Mesothelial cell of epicardium (in vitro differentiated cells): ENCODE measurements around the gene FBN1. TPM values are rescaled to one million over a fixed set of nuclear protein-coding genes. Genes with fewer than 3 reads are reported as not detected.

Experiments
- DNase-seq, 2 experiments: peaks; one replicate each; pipeline ENCODE4 v3.0.0; 2021; ENCODE audit warnings: low spot score in 2 of 2; ENCODE audit not compliant: unreplicated experiment in 2 of 2
- H3K27ac Mint-ChIP-seq: 2 replicates; pipeline ENCODE4 v1.8.0; 2021; ENCODE audit warnings: mixed read lengths
- H3K27me3 Mint-ChIP-seq: 2 replicates; pipeline ENCODE4 v1.8.0; 2021; ENCODE audit warnings: low read depth, mixed read lengths
- H3K36me3 Mint-ChIP-seq: 2 replicates; pipeline ENCODE4 v1.8.0; 2021; ENCODE audit warnings: mixed read lengths
- H3K4me1 Mint-ChIP-seq: 2 replicates; pipeline ENCODE4 v1.8.0; 2021; ENCODE audit warnings: mixed read lengths
- H3K4me3 Mint-ChIP-seq: 2 replicates; pipeline ENCODE4 v1.8.0; 2021; ENCODE audit warnings: mild to moderate bottlenecking, moderate library complexity, mixed read lengths
- H3K9me3 Mint-ChIP-seq: 2 replicates; pipeline ENCODE4 v1.8.0; 2021; ENCODE audit warnings: mixed read lengths
- CTCF ChIP-seq: fragments of 200-600 bp; sonication (generic); IDR thresholded peaks from one replicate; pipeline ENCODE4 v1.5.0; 2021; ENCODE audit warnings: antibody characterized with exemption; ENCODE audit not compliant: unreplicated experiment
- total RNA-seq: library from RNA; stranded (reverse); gene quantifications from 3 replicates; pipeline ENCODE4 v1.2.1, GENCODE V29; 2021

The FBN1 gene
- total RNA-seq, 1 donor from 2014 or later = 67.9 TPM

- no peak for DNase-seq
- Mint-ChIP-seq H3K4me1 (no peaks in the 10 kb centered on the region), H3K9me3 (peaks cover 19% of the 10 kb centered on the region), H3K27ac (no peak overlapping the region), H3K4me3 (no peak overlapping the region), H3K27me3 (no peaks in the 10 kb centered on the region), H3K36me3 (peaks cover 10% of the 10 kb centered on the region)
- TF ChIP-seq CTCF = no peak
Measured at GRCh38 chr15:48572823-48573222, 72.7 kb downstream of the FBN1 start.

GRCh38 chr15:48571510-48571909 lies 74.0 kb downstream of the FBN1 start:
- H3K36me3 Mint-ChIP-seq = peaks cover 10% of the 10 kb centered on the region
- peaks cover under 1% of the 10 kb centered on the region for H3K4me1 Mint-ChIP-seq
- DNase-seq = no peak
- H3K9me3 Mint-ChIP-seq = peaks cover 26% of the 10 kb centered on the region
- no peak overlapping the region for H3K27ac Mint-ChIP-seq
- H3K4me3 Mint-ChIP-seq = no peak overlapping the region
- H3K27me3 Mint-ChIP-seq = no peaks in the 10 kb centered on the region
- no peak for TF ChIP-seq CTCF

GRCh38 chr15:48570822-48571221 lies 74.7 kb downstream of the FBN1 start:
- Mint-ChIP-seq H3K9me3 (peaks cover 22% of the 10 kb centered on the region), H3K4me3 (no peak overlapping the region), H3K36me3 (peaks cover 8% of the 10 kb centered on the region), H3K4me1 (peaks cover 8% of the 10 kb centered on the region), H3K27me3 (no peaks in the 10 kb centered on the region), H3K27ac (no peak overlapping the region)
- TF ChIP-seq CTCF = no peak
- DNase-seq = no peak

- Mint-ChIP-seq H3K4me3 (no peak overlapping the region), H3K4me1 (peaks cover 13% of the 10 kb centered on the region), H3K27ac (no peak overlapping the region), H3K36me3 (peaks cover 8% of the 10 kb centered on the region), H3K9me3 (peaks cover 22% of the 10 kb centered on the region), H3K27me3 (no peaks in the 10 kb centered on the region)
- no peak for DNase-seq
- no peak for TF ChIP-seq CTCF
Measured at GRCh38 chr15:48569591-48570302, 75.8 kb downstream of the FBN1 start.

GRCh38 chr15:48566668-48567067 lies 78.8 kb downstream of the FBN1 start:
- H3K9me3 Mint-ChIP-seq = peaks cover 22% of the 10 kb centered on the region

More at GRCh38 chr15:48566668-48567067, 78.8 kb downstream of the FBN1 start:
- Mint-ChIP-seq H3K4me3 (no peak overlapping the region), H3K36me3 (peaks cover 8% of the 10 kb centered on the region), H3K27ac (no peak overlapping the region), H3K27me3 (no peaks in the 10 kb centered on the region), H3K4me1 (peaks cover 19% of the 10 kb centered on the region)
- no peak for DNase-seq
- no peak for TF ChIP-seq CTCF
